A549 (cell line): ENCODE measurements around the gene GOT1.

Experiments used
- CHD2 ChIP-seq: fragments of 150-350 bp; IDR thresholded peaks from 2 replicates; pipeline ENCODE4 v1.6.1; 2014; ENCODE audit warnings: low read length; ENCODE audit not compliant: partially characterized antibody
- KDM5A ChIP-seq: fragments of 200-600 bp; sonication (generic); IDR thresholded peaks from 2 replicates; pipeline ENCODE4 v1.6.1; 2016; ENCODE audit warnings: antibody characterized with exemption, mild to moderate bottlenecking
- NFE2L2 ChIP-seq: fragments of 150-350 bp; conservative IDR thresholded peaks from 2 replicates; pipeline ENCODE4 v1.6.1; 2014; ENCODE audit warnings: low read length
- TF ChIP-seq, protein P1 (sequence below): fragments of >200 bp; sonication (Bioruptor Twin); formaldehyde crosslinking; IDR thresholded peaks from 3 replicates; pipeline ENCODE4 v1.5.1; 2016
- TF ChIP-seq, protein P2 (sequence below): fragments of 200-600 bp; sonication (generic); IDR thresholded peaks from 2 replicates; pipeline ENCODE4 v1.6.1; 2016; ENCODE audit warnings: antibody characterized with exemption, mild to moderate bottlenecking, moderate library complexity

DNA sequence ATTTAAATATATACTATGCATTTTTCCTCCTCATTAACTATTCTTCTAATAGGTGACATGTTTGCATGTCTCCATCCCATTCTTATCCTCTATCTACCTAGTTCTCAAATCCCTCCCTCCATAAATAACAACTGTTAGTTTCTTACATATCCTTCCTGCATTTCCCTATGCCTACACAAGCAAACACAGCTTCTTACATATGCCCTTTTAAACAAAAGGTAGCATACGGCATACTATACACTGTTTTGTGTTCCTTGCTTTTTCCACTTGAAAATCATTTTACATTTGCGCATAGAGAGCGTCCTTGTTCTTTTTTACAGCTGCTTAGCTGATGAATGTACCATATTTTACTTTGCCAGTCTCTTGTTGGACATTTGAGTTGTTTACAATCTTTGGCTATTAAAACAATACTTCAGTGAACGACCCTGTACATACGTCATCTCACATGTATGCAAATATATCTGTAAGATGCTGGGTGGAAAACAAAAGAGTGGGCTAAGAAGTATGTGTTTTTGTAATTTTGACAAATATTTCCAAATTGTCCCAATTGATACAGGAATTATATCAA, 7.8 kb downstream of the GOT1 start:
- no peak for TF ChIP-seq KDM5A
- TF ChIP-seq CHD2: no peak
- TF ChIP-seq, protein P1, sequence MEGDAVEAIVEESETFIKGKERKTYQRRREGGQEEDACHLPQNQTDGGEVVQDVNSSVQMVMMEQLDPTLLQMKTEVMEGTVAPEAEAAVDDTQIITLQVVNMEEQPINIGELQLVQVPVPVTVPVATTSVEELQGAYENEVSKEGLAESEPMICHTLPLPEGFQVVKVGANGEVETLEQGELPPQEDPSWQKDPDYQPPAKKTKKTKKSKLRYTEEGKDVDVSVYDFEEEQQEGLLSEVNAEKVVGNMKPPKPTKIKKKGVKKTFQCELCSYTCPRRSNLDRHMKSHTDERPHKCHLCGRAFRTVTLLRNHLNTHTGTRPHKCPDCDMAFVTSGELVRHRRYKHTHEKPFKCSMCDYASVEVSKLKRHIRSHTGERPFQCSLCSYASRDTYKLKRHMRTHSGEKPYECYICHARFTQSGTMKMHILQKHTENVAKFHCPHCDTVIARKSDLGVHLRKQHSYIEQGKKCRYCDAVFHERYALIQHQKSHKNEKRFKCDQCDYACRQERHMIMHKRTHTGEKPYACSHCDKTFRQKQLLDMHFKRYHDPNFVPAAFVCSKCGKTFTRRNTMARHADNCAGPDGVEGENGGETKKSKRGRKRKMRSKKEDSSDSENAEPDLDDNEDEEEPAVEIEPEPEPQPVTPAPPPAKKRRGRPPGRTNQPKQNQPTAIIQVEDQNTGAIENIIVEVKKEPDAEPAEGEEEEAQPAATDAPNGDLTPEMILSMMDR: no peak
- TF ChIP-seq NFE2L2: no peak
- TF ChIP-seq, protein P2, sequence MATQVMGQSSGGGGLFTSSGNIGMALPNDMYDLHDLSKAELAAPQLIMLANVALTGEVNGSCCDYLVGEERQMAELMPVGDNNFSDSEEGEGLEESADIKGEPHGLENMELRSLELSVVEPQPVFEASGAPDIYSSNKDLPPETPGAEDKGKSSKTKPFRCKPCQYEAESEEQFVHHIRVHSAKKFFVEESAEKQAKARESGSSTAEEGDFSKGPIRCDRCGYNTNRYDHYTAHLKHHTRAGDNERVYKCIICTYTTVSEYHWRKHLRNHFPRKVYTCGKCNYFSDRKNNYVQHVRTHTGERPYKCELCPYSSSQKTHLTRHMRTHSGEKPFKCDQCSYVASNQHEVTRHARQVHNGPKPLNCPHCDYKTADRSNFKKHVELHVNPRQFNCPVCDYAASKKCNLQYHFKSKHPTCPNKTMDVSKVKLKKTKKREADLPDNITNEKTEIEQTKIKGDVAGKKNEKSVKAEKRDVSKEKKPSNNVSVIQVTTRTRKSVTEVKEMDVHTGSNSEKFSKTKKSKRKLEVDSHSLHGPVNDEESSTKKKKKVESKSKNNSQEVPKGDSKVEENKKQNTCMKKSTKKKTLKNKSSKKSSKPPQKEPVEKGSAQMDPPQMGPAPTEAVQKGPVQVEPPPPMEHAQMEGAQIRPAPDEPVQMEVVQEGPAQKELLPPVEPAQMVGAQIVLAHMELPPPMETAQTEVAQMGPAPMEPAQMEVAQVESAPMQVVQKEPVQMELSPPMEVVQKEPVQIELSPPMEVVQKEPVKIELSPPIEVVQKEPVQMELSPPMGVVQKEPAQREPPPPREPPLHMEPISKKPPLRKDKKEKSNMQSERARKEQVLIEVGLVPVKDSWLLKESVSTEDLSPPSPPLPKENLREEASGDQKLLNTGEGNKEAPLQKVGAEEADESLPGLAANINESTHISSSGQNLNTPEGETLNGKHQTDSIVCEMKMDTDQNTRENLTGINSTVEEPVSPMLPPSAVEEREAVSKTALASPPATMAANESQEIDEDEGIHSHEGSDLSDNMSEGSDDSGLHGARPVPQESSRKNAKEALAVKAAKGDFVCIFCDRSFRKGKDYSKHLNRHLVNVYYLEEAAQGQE: no peak
